H4 (cell line): ENCODE data around the gene CD47. TPM values are rescaled to one million over a fixed set of nuclear protein-coding genes. Genes with fewer than 3 reads are reported as not detected.

Source experiments
- DNase-seq: peaks from one replicate; pipeline ENCODE4 v3.0.0-alpha.2; 2015; ENCODE audit warnings: low spot score
- total RNA-seq: library from RNA; depleted of rRNA; stranded (reverse); fragments of >200 nt; shearing (Covaris generic); gene quantifications from 2 replicates; pipeline ENCODE4 v1.2.3, GENCODE V29; 2014

CD47 gene
- total RNA-seq, 1 experiment from 2014 or later: 130 TPM

DNA sequence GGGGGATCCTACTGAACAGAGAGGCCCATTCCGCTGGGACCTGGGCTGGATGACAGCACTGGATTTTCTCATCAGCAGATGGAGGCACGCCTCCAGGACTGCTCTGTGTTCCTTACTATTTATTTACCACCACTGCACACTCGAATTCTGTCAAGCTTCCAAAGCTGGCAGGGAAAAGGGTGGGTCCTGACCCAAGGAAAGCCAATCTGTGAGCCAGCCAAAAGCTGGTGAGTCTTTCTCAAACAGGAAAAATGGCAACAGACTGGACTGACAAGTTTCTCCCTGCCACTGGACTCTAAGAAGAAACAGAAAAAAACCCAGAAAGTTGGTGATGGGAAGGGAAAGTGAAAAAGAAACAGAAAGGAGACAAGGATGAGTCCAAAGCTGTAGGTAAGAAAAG lies 37.8 kb downstream of the CD47 start:
- no peak for DNase-seq

DNA sequence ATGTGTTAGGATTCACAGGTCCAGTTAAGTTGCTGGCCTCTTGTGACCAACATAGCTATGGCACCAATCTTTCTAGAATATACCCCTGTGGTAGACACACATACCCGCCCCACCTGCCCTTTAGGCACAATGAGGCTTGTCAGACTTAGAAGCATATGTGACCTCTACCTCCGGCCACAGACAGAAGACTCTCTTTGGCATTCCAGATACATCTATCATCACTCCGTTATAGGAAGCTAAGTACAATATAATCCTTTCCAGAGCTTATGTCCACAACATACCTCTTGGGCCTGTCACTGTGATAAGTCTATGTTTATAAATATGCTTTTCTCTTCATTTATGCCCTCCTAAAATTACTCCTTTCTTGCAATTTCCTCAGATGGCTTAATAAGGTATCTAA lies 39.8 kb downstream of the CD47 start:
- no peak for DNase-seq

GRCh38 chr3:108047987-108048386 lies 42.8 kb downstream of the CD47 start:
- DNase-seq: no peak

DNA sequence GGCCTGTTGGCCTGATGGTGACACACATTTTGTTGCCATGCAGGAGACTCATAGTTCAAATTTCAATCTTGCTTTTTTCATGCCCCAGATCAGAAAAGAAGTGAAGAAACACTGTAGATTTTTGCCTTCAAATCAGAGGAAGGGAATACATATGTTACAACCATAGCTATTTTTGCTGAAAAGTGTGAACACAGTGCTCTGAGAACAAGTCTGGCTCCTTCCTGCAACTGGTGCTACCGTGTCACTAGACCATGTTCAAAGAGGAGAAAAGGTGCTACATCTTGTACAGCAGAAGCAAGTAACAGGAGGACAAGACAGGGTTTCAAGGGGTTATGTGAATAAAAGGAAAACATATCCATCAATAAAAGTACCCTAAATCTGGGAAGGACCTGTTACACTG lies 44.6 kb downstream of the CD47 start:
- DNase-seq: no peak

DNA sequence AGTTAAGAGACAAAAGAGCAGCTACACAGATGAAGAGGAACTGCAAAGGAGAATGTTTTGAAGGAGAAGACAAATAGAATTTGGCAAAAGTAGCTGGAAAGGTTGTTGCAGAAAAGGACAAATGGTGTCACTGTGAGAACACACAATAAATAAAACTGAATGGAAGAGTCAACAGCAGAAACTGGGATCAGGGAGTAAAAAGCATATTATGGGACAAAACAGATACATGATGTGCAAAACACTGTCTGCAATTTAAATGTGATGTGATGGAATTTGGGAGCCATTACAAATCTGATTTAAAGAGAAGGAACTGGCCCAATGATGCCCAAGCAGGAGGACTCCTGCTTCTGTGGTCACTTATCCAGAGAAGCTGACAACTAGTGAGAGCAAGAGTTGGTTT lies 46.1 kb downstream of the CD47 start:
- no peak for DNase-seq

GRCh38 chr3:108042300-108042699 lies 48.5 kb downstream of the CD47 start:
- DNase-seq: no peak

DNA sequence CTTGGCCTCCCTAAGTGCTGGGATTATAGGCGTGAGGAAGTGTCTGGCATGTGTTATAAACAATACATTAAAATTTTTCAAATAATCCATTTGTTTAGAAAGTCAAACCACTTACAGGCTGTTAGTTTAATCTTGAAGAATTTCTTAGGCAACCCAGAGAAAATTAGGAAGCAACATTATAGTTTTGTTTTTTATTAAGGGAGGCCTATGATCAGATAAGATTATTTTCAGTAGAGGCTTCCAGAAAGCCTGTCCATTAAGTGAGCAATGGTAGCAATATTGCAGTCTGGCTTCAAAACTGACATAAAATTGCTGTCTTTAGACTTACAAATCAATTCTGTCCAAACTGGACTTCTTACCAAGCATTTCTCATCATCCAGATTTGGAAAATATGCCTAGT lies 49.6 kb downstream of the CD47 start:
- no peak for DNase-seq

DNA sequence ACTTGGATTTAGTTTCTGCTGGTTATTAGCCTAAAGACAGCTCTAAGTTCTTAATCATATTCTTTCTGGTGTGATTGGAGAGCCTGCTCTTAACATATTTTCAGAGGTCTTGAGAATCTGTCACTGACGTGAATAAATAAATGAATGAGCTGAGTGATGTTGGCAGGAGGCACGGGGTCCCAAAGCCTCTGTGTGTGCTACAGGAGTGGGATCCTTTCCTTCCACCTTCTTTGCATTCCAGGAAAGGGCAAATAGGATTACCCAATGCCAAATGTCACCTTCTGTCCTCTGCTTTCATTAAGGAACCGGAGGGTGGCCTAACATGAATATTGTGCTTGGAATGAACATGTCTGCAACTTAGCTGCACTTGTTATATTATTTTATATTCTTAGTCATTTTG lies 53.1 kb downstream of the CD47 start:
- no peak for DNase-seq

- peak; percentile 6 for DNase-seq
Observed at GRCh38 chr3:108036984-108037741, 53.7 kb downstream of the CD47 start.

DNA sequence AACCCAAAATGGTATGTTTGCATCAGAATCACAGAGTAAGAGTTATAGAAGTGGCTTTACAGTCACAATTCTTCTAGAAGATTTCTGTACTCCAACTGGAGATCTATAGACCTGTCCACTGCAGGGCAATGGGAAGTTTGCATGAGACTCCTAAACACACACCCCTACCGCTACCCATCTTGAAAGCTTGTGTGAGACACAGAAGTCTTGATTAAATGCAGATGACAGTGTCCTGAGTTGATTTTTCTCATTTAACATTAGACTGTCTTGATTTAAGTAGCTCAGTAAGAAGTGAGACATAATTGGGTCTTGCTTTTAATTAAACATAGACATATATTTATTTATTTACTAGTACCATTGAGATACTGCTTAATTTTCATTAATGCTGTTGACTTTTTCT lies 54.4 kb downstream of the CD47 start:
- no peak for DNase-seq

DNA sequence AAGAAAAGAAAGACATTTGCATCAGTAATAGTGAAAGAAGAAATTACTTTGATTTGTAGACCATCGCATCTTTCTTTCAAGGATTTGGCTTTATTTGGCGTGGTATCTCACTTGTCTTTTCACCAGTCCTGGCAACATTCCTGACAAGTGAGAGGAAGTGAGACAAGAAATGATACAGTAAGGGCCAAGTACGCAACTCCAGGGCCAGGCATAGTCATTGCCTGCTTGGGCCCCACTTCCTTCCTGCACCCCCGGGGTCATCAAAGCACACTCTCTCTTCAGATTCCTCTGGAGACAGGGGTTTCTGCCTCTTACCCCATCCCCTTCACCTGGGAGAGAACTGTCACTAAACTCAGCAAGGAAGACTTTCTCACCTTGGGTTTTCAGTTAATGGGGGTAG lies 55.1 kb downstream of the CD47 start:
- DNase-seq: no peak

- DNase-seq: peak; percentile 11
Observed at GRCh38 chr3:108031895-108032294, 58.9 kb downstream of the CD47 start.

DNA sequence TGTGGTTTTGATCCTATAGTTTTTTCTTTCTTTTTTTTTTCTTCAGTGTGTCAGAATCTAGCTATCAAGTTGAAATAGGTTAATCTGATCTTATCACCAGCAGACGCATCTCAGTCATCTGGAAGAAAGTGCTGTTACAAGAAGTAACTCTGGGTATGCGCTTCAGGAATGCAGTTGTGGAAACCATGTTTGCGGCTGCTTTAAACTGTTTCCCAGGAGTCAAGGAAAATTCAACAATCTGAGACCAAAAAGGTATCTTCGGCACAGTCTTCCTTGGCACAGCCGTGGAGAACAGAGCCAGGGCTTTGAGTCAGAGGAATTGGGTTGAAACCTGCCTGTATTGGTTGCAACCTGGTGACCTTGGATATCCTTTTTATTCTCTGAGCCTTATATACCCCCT lies 59.9 kb downstream of the CD47 start:
- DNase-seq: no peak

DNA sequence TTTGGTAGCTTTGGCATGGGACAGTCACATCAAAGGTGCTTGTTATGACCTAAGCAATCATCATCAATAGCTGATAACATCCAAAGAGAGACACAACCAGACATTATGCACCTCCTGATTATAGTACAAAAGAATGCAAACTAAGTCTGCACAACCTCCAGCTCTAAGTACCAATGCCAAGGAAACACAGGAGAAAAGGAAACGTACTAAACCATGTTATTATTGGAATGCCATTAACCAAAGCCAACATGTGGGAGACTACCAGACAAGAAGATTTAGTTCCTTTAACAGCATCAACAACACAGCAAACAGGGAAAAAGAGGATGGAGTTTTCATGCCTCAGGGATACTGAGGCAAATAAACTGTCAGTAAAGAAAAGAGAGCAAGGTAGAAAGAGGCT lies 61.4 kb downstream of the CD47 start:
- no peak for DNase-seq

DNA sequence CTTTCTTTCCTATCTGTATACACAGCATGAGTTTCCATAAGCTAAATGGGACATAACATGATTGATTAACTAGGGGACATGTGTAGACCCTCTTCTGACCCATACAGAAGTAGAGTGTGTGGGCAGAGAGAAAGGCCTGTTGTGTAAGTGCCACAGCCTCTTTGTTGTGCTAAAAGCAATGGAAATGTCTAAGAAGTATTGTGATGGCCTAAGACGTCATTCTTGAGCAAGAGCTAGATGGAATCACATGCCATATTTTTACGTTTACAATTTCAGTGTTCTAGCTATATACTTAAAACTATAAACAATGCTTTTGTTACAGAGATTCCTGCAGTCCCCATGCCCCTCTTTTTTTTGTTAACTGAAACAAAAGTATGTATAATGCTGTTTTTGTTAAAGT lies 61.9 kb downstream of the CD47 start:
- DNase-seq: no peak

GRCh38 chr3:108025177-108025576 lies 65.7 kb downstream of the CD47 start:
- DNase-seq: no peak

- no peak for DNase-seq
Observed at GRCh38 chr3:108024146-108024850, 66.5 kb downstream of the CD47 start.

GRCh38 chr3:108022256-108023150 lies 68.3 kb downstream of the CD47 start:
- DNase-seq: no peak

DNA sequence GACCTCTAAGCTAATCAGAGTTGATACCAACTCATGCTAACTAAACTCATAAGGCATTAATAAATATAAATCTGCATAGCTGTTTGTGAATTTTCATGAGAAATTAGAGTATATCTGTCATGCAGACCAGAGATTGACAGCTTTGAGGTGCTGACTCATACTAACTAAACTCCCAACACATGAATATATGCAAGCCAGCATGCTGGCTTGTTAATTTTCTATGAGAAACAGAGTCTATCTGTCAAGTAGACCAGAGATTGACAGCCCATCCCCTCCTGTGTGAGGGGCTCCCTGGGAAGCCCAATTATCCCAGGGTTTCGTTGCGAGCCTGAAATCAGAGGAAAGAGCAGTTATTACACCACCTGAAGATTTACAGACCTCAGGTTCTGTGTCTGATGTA lies 69.3 kb downstream of the CD47 start:
- no peak for DNase-seq

- no peak for DNase-seq
Observed at GRCh38 chr3:108021131-108021530, 69.7 kb downstream of the CD47 start.

DNA sequence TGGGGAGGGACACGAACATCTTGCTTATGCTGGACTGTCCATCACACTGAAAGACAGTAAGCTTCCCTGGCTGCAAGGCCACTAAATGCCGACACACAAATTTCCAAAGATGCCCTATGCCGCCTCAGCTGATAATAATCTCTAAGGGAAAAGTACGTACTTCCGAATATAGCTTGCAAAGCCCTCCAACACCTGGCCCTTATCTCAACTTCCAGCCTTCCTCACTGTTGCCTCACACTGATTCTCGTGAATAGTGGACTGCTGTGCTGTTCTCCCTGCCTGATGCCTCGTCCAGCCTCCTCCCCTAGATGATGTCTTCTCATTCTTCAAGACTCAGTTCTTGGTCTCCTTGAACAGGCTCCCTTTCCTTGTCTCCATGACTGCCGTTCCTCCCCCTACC lies 72.3 kb downstream of the CD47 start:
- no peak for DNase-seq

- DNase-seq: no peak
Observed at GRCh38 chr3:108017587-108017986, 73.2 kb downstream of the CD47 start.

- DNase-seq: no peak
Observed at GRCh38 chr3:108014943-108015342, 75.9 kb downstream of the CD47 start.
